ENCODE results near the gene HNMT.

The HNMT gene

DNA sequence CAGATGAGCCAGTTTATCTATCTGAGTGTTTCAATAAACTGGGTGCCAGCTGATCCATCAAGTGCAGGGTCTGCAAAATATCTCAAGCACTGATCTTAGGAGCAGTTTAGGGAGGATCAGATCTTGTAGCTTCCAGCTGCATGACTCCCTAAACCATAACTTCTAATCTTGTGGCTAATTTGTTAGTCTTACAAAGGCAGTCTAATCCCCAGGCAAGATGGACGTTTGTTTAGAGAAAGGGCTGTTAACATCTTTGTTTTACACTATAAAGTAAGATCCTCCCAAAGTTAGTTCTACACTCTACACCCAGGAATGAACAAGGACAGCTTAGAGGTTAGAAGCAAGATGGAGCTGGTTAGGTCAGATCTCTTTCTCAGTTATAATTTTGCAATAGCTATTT is 28.7 kb upstream of the HNMT start:
- H3K36me3 ChIP-seq (ENCODE audit: control insufficient read depth in 1 of 2, insufficient read depth in 2 of 2, low read length in 2 of 2): no peaks in the 10 kb centered on the region
- no peaks in the 10 kb centered on the region for H3K9me3 ChIP-seq (ENCODE audit: control insufficient read depth in 1 of 2, low read length in 2 of 2)
- H3K27me3 ChIP-seq (ENCODE audit: control insufficient read depth in 1 of 2, insufficient read depth in 2 of 2, low read length in 2 of 2): no peaks in the 10 kb centered on the region
- no peak overlapping the region for H3K9ac ChIP-seq (ENCODE audit: low read depth in 1 of 2, low read length in 2 of 2)
- no peak overlapping the region for H3K4me3 ChIP-seq (ENCODE audit: low read depth in 1 of 2, low read length in 2 of 2)
- no peak overlapping the region for H3K27ac ChIP-seq (ENCODE audit: low read depth, low read length)
- no peaks in the 10 kb centered on the region for H3K4me1 ChIP-seq (ENCODE audit: control insufficient read depth in 1 of 2, insufficient read depth in 2 of 2, low read length in 2 of 2)

DNA sequence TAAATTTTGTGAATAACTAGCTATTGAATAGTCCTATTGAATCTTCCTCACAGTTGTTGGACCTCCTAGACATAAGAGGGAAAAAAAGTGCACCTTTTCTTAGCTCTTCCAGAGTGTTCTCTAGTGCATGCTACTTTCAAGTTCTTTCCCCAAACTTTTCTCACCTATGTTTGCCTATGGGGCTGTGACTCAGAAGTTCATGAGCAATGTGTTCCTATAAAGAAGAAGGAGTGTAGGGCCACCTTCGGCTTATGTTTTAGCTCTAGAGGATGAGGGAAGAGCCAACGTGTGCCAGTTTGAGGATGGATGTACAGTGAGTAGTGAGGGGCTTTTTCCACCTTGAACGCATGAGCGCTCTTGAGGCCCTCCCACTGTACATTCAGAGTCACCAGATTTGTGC is 27.0 kb upstream of the HNMT start:
- H3K4me1 ChIP-seq (ENCODE audit: control insufficient read depth in 1 of 2, insufficient read depth in 2 of 2, low read length in 2 of 2): no peaks in the 10 kb centered on the region
- H3K27me3 ChIP-seq (ENCODE audit: control insufficient read depth in 1 of 2, insufficient read depth in 2 of 2, low read length in 2 of 2): no peaks in the 10 kb centered on the region
- H3K27ac ChIP-seq (ENCODE audit: low read depth, low read length): no peak overlapping the region
- H3K9me3 ChIP-seq (ENCODE audit: control insufficient read depth in 1 of 2, low read length in 2 of 2): no peaks in the 10 kb centered on the region
- no peaks in the 10 kb centered on the region for H3K36me3 ChIP-seq (ENCODE audit: control insufficient read depth in 1 of 2, insufficient read depth in 2 of 2, low read length in 2 of 2)
- no peak overlapping the region for H3K9ac ChIP-seq (ENCODE audit: low read depth in 1 of 2, low read length in 2 of 2)
- H3K4me3 ChIP-seq (ENCODE audit: low read depth in 1 of 2, low read length in 2 of 2): no peak overlapping the region

DNA sequence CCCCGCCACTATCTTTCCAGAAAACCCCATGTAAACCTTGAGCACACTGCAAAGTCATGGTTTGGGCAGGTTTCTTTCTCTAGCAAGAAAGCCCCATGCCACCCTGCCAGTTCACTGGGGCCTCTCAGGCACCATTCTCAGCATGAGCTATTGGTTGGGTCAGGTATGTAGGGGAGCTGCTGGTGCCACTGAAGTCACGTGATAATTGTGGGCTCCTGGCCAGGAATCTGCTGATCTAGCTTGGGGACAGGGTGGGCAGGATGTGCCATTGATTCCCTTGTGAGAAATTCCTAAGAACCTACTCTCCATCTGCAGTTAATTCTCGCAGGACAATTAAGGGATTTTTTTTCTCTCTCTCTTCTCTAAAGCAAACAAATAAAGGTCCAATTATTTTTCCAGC is 26.5 kb upstream of the HNMT start:
- no peak overlapping the region for H3K9ac ChIP-seq (ENCODE audit: low read depth in 1 of 2, low read length in 2 of 2)
- H3K9me3 ChIP-seq (ENCODE audit: control insufficient read depth in 1 of 2, low read length in 2 of 2): no peaks in the 10 kb centered on the region
- no peaks in the 10 kb centered on the region for H3K27me3 ChIP-seq (ENCODE audit: control insufficient read depth in 1 of 2, insufficient read depth in 2 of 2, low read length in 2 of 2)
- H3K4me1 ChIP-seq (ENCODE audit: control insufficient read depth in 1 of 2, insufficient read depth in 2 of 2, low read length in 2 of 2): peaks cover 0 to 1% of the 10 kb centered on the region in 2 donors
- H3K4me3 ChIP-seq (ENCODE audit: low read depth in 1 of 2, low read length in 2 of 2): no peak overlapping the region
- no peaks in the 10 kb centered on the region for H3K36me3 ChIP-seq (ENCODE audit: control insufficient read depth in 1 of 2, insufficient read depth in 2 of 2, low read length in 2 of 2)
- H3K27ac ChIP-seq (ENCODE audit: low read depth, low read length): no peak overlapping the region

DNA sequence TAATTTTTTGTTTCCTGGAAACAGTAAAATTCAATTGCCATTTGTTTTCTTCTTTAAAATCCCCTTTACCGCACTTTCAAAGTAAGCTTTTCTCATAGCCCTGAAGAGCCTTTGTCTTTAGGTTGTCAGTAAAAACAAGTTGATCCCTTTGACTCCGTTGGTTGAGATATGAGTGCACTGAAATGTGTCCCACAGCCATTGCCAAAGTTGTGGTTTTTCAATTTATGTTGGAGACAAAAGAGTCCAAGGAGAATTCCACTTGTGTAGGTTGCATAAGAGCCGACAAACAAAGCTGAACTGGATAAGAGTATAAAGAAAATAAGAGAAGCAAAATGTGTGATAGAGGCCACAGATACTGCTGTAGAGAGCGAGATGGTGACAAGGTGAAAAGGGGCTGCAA is 26.1 kb upstream of the HNMT start:
- Histone ChIP-seq H3K36me3 (ENCODE audit: control insufficient read depth in 1 of 2, insufficient read depth in 2 of 2, low read length in 2 of 2) (no peaks in the 10 kb centered on the region), H3K4me1 (ENCODE audit: control insufficient read depth in 1 of 2, insufficient read depth in 2 of 2, low read length in 2 of 2) (peaks cover 4 to 6% of the 10 kb centered on the region in 2 donors), H3K4me3 (ENCODE audit: low read depth in 1 of 2, low read length in 2 of 2) (no peak overlapping the region), H3K9ac (ENCODE audit: low read depth in 1 of 2, low read length in 2 of 2) (no peak overlapping the region), H3K9me3 (ENCODE audit: control insufficient read depth in 1 of 2, low read length in 2 of 2) (no peaks in the 10 kb centered on the region), H3K27ac (ENCODE audit: low read depth, low read length) (no peak overlapping the region), H3K27me3 (ENCODE audit: control insufficient read depth in 1 of 2, insufficient read depth in 2 of 2, low read length in 2 of 2) (no peaks in the 10 kb centered on the region)

DNA sequence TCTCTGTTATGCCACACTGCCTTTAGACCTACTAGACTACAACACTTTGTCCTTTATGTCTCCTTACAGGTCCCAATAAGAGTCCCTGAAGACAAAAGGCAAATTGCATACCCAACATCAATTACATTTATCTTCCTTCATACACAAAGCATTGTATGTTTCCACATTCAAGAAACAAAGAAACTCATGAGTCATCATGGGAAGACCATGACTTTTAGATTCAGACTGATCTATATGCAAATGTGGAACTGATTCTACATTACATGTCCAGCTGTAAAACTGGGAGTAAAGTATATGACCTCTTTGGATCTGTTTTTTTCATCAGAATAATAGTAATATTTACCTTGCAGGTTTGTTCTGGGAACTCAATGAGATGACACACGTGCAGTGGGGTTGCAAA is 25.2 kb upstream of the HNMT start:
- Histone ChIP-seq H3K27ac (ENCODE audit: low read depth, low read length) (no peak overlapping the region), H3K9ac (ENCODE audit: low read depth in 1 of 2, low read length in 2 of 2) (no peak overlapping the region), H3K36me3 (ENCODE audit: control insufficient read depth in 1 of 2, insufficient read depth in 2 of 2, low read length in 2 of 2) (no peaks in the 10 kb centered on the region), H3K4me3 (ENCODE audit: low read depth in 1 of 2, low read length in 2 of 2) (no peak overlapping the region), H3K9me3 (ENCODE audit: control insufficient read depth in 1 of 2, low read length in 2 of 2) (no peaks in the 10 kb centered on the region), H3K27me3 (ENCODE audit: control insufficient read depth in 1 of 2, insufficient read depth in 2 of 2, low read length in 2 of 2) (no peaks in the 10 kb centered on the region), H3K4me1 (ENCODE audit: control insufficient read depth in 1 of 2, insufficient read depth in 2 of 2, low read length in 2 of 2) (peaks cover 5 to 7% of the 10 kb centered on the region in 2 donors)

DNA sequence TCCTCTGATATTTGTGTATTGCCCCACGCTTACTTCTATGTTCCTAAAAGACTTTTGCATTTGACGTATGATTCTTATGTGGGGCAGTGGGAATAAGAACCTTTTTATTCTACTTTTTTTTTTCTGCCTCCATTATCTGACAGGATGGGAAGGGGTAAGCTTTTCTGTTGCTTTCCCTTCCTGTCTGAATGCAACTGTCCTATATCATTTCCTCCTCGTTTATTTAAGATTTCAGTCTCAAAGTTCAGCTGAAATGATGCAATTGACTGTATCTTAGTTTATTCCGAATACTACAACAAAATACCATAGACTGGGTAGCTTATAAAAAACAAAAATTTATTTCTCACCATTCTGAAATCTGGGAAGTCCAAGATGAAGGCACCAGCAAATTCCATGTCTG is 24.1 kb upstream of the HNMT start:
- Histone ChIP-seq H3K9ac (ENCODE audit: low read depth in 1 of 2, low read length in 2 of 2) (no peak overlapping the region), H3K27ac (ENCODE audit: low read depth, low read length) (no peak overlapping the region), H3K9me3 (ENCODE audit: control insufficient read depth in 1 of 2, low read length in 2 of 2) (no peaks in the 10 kb centered on the region), H3K27me3 (ENCODE audit: control insufficient read depth in 1 of 2, insufficient read depth in 2 of 2, low read length in 2 of 2) (no peaks in the 10 kb centered on the region), H3K4me1 (ENCODE audit: control insufficient read depth in 1 of 2, insufficient read depth in 2 of 2, low read length in 2 of 2) (peaks cover 5 to 7% of the 10 kb centered on the region in 2 donors), H3K36me3 (ENCODE audit: control insufficient read depth in 1 of 2, insufficient read depth in 2 of 2, low read length in 2 of 2) (no peaks in the 10 kb centered on the region), H3K4me3 (ENCODE audit: low read depth in 1 of 2, low read length in 2 of 2) (no peak overlapping the region)

DNA sequence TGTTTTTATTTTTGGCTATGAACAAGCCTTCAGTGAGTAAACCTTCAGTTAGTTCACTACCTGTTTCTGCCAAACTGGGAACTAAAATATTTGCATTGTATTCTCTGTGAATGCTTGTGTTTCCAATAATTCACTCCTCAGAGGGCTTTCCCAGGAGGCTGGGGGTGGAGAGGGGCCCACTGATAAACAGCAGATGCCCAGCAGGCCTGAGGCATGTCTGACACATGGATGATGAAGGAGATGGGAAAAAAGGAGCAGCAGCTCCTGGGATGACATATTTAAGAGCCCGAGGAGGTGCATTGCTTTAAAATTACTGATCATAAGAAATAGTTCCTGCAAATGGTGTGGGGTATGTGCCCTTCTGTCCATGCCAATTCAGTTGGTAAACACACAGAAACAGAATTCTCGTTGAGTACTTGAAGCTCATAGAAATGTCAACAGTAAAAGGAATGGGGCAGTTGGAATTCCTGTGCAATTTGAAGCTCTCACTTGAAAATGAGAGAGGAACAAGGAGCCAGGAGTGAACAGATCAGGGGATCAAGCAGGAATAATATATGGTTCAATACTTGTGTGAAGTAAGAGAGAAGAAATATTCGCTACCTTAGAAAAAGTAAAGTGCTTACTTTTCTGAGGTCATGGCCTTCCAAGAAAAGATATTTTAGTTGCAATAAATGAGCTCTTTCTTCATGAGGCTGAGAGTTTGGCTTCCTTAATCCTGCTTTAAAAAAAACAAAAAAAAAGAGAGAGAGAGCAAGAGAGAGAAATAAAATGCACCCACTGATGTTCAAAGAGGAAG is 22.0 kb upstream of the HNMT start:
- Histone ChIP-seq H3K9ac (ENCODE audit: low read depth in 1 of 2, low read length in 2 of 2) (no peak overlapping the region), H3K9me3 (ENCODE audit: control insufficient read depth in 1 of 2, low read length in 2 of 2) (no peaks in the 10 kb centered on the region), H3K4me1 (ENCODE audit: control insufficient read depth in 1 of 2, insufficient read depth in 2 of 2, low read length in 2 of 2) (peaks cover 5 to 11% of the 10 kb centered on the region in 2 donors), H3K36me3 (ENCODE audit: control insufficient read depth in 1 of 2, insufficient read depth in 2 of 2, low read length in 2 of 2) (no peaks in the 10 kb centered on the region), H3K4me3 (ENCODE audit: low read depth in 1 of 2, low read length in 2 of 2) (no peak overlapping the region), H3K27ac (ENCODE audit: low read depth, low read length) (no peak overlapping the region), H3K27me3 (ENCODE audit: control insufficient read depth in 1 of 2, insufficient read depth in 2 of 2, low read length in 2 of 2) (no peaks in the 10 kb centered on the region)

DNA sequence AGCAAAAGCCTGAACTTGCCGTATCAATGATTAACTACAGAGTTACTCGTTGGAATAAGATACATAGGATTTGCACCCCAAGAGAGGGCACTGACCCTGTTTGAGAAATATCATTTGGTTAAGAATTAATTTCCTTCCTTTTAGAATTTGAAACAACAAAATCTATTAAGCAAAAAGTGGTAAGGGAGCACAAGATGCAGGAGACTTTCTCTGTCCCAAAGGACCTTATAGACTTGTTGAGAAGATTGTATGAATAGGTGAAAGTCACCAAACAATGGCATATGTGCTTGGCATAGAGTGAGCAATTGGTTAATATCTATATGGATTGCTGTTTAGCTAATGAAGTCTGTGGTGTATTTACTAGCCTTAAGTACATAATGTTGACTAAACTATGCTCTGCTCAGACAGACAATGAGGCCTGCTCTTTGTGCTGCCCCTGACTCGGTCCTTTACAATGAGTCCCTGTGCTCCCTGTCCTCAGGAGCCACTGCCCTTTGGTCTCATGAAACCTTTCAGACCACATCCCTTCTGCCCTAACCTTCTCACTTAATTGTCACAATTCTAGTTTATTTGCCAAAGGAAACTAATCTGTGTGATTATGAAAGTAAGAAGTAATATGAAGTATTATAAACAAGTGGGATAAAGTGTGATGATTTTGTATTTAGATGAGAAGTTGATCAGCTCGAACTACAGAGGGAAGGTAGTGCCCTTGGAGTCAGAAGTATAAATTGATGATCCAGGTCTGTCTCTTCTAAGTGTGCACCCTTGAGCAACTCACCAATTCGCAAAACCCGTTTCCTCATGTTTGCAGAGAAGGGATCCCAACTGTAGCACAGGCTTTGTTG is 21.2 kb upstream of the HNMT start:
- H3K9me3 ChIP-seq (ENCODE audit: control insufficient read depth in 1 of 2, low read length in 2 of 2): no peaks in the 10 kb centered on the region
- no peaks in the 10 kb centered on the region for H3K27me3 ChIP-seq (ENCODE audit: control insufficient read depth in 1 of 2, insufficient read depth in 2 of 2, low read length in 2 of 2)
- no peaks in the 10 kb centered on the region for H3K36me3 ChIP-seq (ENCODE audit: control insufficient read depth in 1 of 2, insufficient read depth in 2 of 2, low read length in 2 of 2)
- H3K27ac ChIP-seq (ENCODE audit: low read depth, low read length): no peak overlapping the region
- H3K4me1 ChIP-seq (ENCODE audit: control insufficient read depth in 1 of 2, insufficient read depth in 2 of 2, low read length in 2 of 2): peaks cover 5 to 17% of the 10 kb centered on the region in 2 donors
- H3K4me3 ChIP-seq (ENCODE audit: low read depth in 1 of 2, low read length in 2 of 2): no peak overlapping the region
- H3K9ac ChIP-seq (ENCODE audit: low read depth in 1 of 2, low read length in 2 of 2): no peak overlapping the region

DNA sequence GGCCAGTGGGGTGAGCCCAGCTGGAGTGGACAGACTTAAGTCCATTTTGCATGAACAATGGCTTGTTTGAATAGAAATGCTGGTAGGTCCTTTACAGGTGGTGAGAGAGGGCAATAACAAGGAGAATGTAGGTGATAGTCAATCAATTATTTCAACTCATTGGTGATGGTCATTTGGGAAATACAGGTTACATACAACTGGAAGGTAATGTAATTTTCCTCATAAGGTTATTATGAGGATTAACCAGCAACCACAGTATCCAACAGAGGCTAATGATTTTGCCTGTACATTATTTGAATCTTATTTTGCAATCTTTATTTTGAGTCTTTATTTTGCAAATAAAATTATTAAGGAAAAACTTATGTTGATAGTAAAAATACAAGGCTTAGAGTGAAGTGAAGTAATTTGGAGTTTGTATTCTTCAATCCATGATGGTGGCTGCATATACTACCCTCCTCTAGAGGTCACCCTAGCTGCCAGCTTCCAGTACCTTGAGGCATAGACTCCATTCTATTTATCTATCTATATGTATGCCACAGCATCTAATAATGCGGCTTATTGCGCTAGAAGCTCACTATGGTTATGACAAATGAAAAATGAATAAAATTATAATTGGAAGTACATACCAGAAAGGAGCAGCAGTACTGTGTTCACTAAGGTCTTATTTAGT is 20.5 kb upstream of the HNMT start:
- H3K4me1 ChIP-seq (ENCODE audit: control insufficient read depth in 1 of 2, insufficient read depth in 2 of 2, low read length in 2 of 2): peaks cover 5 to 18% of the 10 kb centered on the region in 2 donors
- no peak overlapping the region for H3K9ac ChIP-seq (ENCODE audit: low read depth in 1 of 2, low read length in 2 of 2)
- H3K4me3 ChIP-seq (ENCODE audit: low read depth in 1 of 2, low read length in 2 of 2): no peak overlapping the region
- no peaks in the 10 kb centered on the region for H3K9me3 ChIP-seq (ENCODE audit: control insufficient read depth in 1 of 2, low read length in 2 of 2)
- no peak overlapping the region for H3K27ac ChIP-seq (ENCODE audit: low read depth, low read length)
- H3K36me3 ChIP-seq (ENCODE audit: control insufficient read depth in 1 of 2, insufficient read depth in 2 of 2, low read length in 2 of 2): no peaks in the 10 kb centered on the region
- no peaks in the 10 kb centered on the region for H3K27me3 ChIP-seq (ENCODE audit: control insufficient read depth in 1 of 2, insufficient read depth in 2 of 2, low read length in 2 of 2)

DNA sequence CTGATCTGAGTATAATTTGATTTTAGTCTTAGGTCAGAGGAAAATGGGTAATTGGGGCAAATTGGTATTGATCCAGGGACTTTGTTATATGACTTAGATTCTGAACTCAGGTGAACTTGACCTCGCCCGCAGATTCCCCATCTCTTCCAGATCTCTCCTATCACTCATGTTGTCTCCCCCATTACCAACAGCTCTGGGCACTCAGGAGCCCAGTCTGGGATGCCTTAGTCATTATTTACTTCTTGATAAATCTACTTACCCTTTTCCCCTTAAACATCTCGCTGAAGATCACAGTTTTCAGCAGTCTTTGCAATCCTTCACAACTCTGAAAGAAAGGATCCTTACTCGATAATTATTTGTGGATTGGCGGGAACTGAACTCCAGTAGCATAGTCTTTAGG is 19.6 kb upstream of the HNMT start:
- no peaks in the 10 kb centered on the region for H3K27me3 ChIP-seq (ENCODE audit: control insufficient read depth in 1 of 2, insufficient read depth in 2 of 2, low read length in 2 of 2)
- H3K36me3 ChIP-seq (ENCODE audit: control insufficient read depth in 1 of 2, insufficient read depth in 2 of 2, low read length in 2 of 2): no peaks in the 10 kb centered on the region
- H3K9me3 ChIP-seq (ENCODE audit: control insufficient read depth in 1 of 2, low read length in 2 of 2): no peaks in the 10 kb centered on the region
- no peak overlapping the region for H3K4me3 ChIP-seq (ENCODE audit: low read depth in 1 of 2, low read length in 2 of 2)
- H3K4me1 ChIP-seq (ENCODE audit: control insufficient read depth in 1 of 2, insufficient read depth in 2 of 2, low read length in 2 of 2): peaks cover 5 to 18% of the 10 kb centered on the region in 2 donors
- H3K9ac ChIP-seq (ENCODE audit: low read depth in 1 of 2, low read length in 2 of 2): no peak overlapping the region
- no peak overlapping the region for H3K27ac ChIP-seq (ENCODE audit: low read depth, low read length)
